OCI-LY3 (cell line): ENCODE measurements around the gene NXN.

Source experiments
- H2AFZ ChIP-seq: fragments of 200-600, 300-600 bp; shearing (Covaris generic); 2 replicates; pipeline ENCODE4 v1.6.0; 2014; ENCODE audit warnings: antibody characterized with exemption, low read depth, low read length
- H3K27ac ChIP-seq: fragments of 200-600, 300-600 bp; sonication (generic); 2 replicates; pipeline ENCODE4 v1.5.1; 2014; ENCODE audit warnings: mild to moderate bottlenecking, low read length, moderate library complexity, mixed read lengths
- H3K27me3 ChIP-seq: fragments of 200-600, 300-600 bp; sonication (generic); 2 replicates; pipeline ENCODE4 v1.6.1; 2014; ENCODE audit warnings: low read depth, low read length, mixed read lengths
- H3K36me3 ChIP-seq: fragments of 200-600, 300-600 bp; sonication (generic); replicated peaks from 2 replicates; pipeline ENCODE3; 2014; ENCODE audit warnings: low read depth, low read length, mixed read lengths
- H3K4me1 ChIP-seq: fragments of 300-600, 200-600 bp; sonication (generic); 2 replicates; pipeline ENCODE4 v1.6.1; 2014; ENCODE audit warnings: low read length, mixed read lengths
- H3K4me2 ChIP-seq: fragments of 200-600, 300-600 bp; sonication (generic); 2 replicates; pipeline ENCODE4 v1.6.1; 2014; ENCODE audit warnings: low read length, mixed read lengths
- H3K4me3 ChIP-seq: fragments of 300-600, 200-600 bp; sonication (generic); 2 replicates; pipeline ENCODE4 v1.5.1; 2014; ENCODE audit warnings: antibody characterized with exemption, mild to moderate bottlenecking, low read length, moderate library complexity
- H3K79me2 ChIP-seq: fragments of 300-600, 200-600 bp; shearing (Covaris generic); 2 replicates; pipeline ENCODE4 v1.6.1; 2014; ENCODE audit warnings: mild to moderate bottlenecking, low read length, mixed read lengths
- H3K9ac ChIP-seq: fragments of 300-600, 200-600 bp; shearing (Covaris generic); 2 replicates; pipeline ENCODE4 v1.6.0; 2014; ENCODE audit warnings: mild to moderate bottlenecking, low read length, moderate library complexity
- H3K9me3 ChIP-seq: fragments of 200-600, 300-600 bp; shearing (Covaris generic); 2 replicates; pipeline ENCODE4 v1.6.1; 2014; ENCODE audit warnings: low read length, mixed read lengths; ENCODE audit not compliant: insufficient read depth
- H4K20me1 ChIP-seq: fragments of 200-600, 300-600 bp; sonication (generic); 2 replicates; pipeline ENCODE4 v1.6.1; 2016; ENCODE audit warnings: low read length, mixed read lengths; ENCODE audit not compliant: insufficient read depth
- EZH2phosphoT487 ChIP-seq: fragments of 200-600 bp; shearing (Covaris generic); IDR thresholded peaks from 2 replicates; pipeline ENCODE4 v1.6.1; 2018; ENCODE audit warnings: antibody characterized with exemption, mixed run types, low read depth
- TF ChIP-seq, protein P1 (sequence below): fragments of 200-600, 300-600 bp; sonication (generic); IDR thresholded peaks from 2 replicates; pipeline ENCODE4 v1.5.1; 2014; ENCODE audit warnings: antibody characterized with exemption, low read length, low read depth

Gene NXN

DNA sequence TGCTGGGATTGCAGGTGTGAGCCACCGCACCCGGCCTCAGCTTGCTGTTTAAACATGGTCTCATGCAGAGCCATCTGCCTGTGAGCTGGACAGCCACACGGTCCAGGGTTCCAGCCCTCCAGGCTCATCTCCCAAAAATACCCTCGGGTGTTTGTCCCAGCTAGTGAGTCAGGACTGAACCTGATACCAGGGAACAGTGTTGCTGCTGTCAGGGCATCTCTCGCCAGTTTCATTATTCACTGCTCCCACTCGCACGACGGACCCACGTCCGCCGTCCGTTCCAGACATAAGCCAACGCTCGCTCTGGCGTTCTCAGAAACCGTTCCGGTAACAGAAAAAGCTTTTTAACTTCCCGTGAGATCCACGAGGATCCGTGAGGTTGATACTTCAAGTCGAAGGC lies 77.6 kb downstream of the NXN start:
- Histone ChIP-seq H3K27me3 (no peaks in the 10 kb centered on the region), H3K4me3 (no peak overlapping the region), H3K27ac (no peak overlapping the region), H3K79me2 (no peaks in the 10 kb centered on the region), H4K20me1 (no peaks in the 10 kb centered on the region), H2AFZ (no peak overlapping the region), H3K9me3 (no peaks in the 10 kb centered on the region), H3K4me1 (no peaks in the 10 kb centered on the region), H3K4me2 (no peak overlapping the region), H3K36me3 (no peaks in the 10 kb centered on the region), H3K9ac (no peak overlapping the region)
- TF ChIP-seq EZH2phosphoT487: no peak
- TF ChIP-seq, protein P1, sequence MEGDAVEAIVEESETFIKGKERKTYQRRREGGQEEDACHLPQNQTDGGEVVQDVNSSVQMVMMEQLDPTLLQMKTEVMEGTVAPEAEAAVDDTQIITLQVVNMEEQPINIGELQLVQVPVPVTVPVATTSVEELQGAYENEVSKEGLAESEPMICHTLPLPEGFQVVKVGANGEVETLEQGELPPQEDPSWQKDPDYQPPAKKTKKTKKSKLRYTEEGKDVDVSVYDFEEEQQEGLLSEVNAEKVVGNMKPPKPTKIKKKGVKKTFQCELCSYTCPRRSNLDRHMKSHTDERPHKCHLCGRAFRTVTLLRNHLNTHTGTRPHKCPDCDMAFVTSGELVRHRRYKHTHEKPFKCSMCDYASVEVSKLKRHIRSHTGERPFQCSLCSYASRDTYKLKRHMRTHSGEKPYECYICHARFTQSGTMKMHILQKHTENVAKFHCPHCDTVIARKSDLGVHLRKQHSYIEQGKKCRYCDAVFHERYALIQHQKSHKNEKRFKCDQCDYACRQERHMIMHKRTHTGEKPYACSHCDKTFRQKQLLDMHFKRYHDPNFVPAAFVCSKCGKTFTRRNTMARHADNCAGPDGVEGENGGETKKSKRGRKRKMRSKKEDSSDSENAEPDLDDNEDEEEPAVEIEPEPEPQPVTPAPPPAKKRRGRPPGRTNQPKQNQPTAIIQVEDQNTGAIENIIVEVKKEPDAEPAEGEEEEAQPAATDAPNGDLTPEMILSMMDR: no peak

DNA sequence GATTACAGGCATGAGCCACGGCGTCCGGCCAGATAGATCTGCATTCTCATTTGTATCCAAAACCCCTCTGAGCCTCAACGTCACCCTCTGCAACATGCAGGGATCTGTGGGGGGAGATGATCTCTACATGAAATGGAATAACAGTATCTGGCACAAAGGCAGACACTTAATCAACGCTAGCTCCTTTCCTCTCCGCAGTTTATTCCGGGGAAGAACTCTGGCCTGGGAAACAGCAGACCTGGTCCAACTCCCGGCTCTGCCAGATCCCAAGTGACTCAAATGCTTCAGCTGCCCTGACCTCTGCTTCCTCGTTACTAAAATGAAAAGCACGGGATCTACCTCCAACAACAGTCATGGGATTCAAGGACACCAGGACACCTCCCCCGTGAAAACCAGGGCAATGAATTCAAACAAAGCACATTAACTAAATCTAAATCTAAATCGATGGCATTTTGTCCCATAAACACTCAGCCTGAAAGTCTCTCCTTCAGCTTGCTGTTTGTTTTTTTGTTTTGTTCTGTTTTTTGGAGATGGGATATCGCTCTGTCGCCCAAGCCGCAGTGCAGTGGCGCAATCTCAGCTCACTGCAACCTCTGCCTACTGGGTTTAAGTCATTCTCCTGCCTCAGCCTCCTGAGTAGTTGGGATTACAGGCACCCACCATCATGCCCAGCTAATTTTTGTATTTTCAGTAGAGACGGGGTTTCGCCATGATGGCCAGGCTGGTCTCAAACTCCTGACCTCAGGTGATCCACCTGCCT lies 78.2 kb downstream of the NXN start:
- no peak overlapping the region for H3K27ac ChIP-seq
- H3K36me3 ChIP-seq: no peaks in the 10 kb centered on the region
- H3K9me3 ChIP-seq: no peaks in the 10 kb centered on the region
- no peak overlapping the region for H3K9ac ChIP-seq
- no peaks in the 10 kb centered on the region for H3K79me2 ChIP-seq
- H3K4me1 ChIP-seq: no peaks in the 10 kb centered on the region
- no peaks in the 10 kb centered on the region for H4K20me1 ChIP-seq
- no peak for TF ChIP-seq EZH2phosphoT487
- TF ChIP-seq, protein P1: no peak
- H3K4me3 ChIP-seq: no peak overlapping the region
- no peaks in the 10 kb centered on the region for H3K27me3 ChIP-seq
- H2AFZ ChIP-seq: no peak overlapping the region
- H3K4me2 ChIP-seq: no peak overlapping the region

DNA sequence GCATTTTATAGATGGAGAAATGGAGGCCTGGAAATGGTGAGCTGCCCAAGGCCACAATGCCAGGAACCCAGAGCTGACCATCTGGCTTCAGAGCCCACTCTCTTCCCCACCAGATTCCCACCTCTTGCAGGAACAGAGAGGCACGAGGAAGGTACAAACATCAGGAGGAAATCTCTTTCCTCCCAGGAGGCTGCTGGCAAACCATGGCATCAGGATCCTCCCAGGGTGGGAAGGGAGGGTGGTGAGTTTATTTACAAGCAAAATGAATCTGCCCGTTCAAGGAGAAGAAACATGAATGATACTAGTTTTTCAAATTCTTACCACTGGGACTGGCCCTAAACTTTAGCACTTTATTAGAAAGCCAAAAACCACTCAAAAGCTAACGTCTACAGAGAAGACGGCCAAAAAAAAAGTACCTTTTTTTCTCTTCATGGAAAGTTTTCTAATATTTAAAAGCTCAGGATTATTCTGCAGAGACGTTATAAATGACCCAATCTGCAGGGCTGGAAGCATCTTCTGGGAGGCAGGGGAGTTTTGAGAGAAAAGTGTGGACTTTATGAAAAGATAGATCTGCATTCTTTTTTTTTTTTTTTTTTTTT lies 79.1 kb downstream of the NXN start:
- no peak overlapping the region for H3K4me2 ChIP-seq
- H3K9me3 ChIP-seq: no peaks in the 10 kb centered on the region
- no peak overlapping the region for H2AFZ ChIP-seq
- H3K79me2 ChIP-seq: no peaks in the 10 kb centered on the region
- no peak overlapping the region for H3K27ac ChIP-seq
- H3K27me3 ChIP-seq: no peaks in the 10 kb centered on the region
- no peak overlapping the region for H3K9ac ChIP-seq
- no peaks in the 10 kb centered on the region for H4K20me1 ChIP-seq
- no peaks in the 10 kb centered on the region for H3K36me3 ChIP-seq
- no peak overlapping the region for H3K4me3 ChIP-seq
- H3K4me1 ChIP-seq: no peaks in the 10 kb centered on the region
- TF ChIP-seq, protein P1: no peak
- TF ChIP-seq EZH2phosphoT487: no peak

DNA sequence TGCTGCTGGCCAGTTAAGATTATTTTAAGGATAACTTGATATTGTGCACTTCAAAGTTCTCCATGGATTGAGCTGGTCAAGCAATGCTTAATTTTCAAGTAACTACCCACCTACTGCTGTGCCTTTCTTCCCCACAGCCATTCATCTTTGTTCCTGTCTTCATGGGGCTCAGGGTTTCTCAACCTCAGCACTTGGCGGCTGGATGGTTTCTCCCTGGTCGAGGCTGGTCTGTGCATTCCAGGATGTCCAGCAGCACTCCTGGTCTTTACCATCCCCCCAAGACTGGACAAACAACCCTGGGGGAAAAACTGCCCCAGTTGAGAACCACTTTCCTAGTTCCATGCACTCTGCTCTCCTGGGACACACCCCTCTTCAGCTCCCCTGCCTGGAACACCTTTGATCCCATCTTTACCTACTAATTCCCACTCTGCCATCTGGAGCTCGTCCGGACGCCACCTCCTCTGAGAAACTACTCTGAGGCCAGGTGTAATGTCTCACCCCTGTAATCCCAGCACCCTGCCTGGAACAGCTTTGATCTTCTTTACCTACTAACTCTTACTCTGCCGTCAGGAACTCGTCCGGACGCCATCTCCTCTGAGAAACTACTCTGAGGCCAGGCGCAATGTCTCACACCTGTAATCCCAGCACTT lies 81.5 kb downstream of the NXN start:
- Histone ChIP-seq H3K79me2 (no peaks in the 10 kb centered on the region), H3K36me3 (no peaks in the 10 kb centered on the region), H3K4me3 (no peak overlapping the region), H3K4me1 (no peaks in the 10 kb centered on the region), H3K4me2 (no peak overlapping the region), H3K9ac (no peak overlapping the region), H3K27me3 (no peaks in the 10 kb centered on the region), H3K9me3 (no peaks in the 10 kb centered on the region), H4K20me1 (no peaks in the 10 kb centered on the region), H3K27ac (no peak overlapping the region), H2AFZ (no peak overlapping the region)
- TF ChIP-seq EZH2phosphoT487: no peak
- TF ChIP-seq, protein P1: no peak
